HEK293T (cell line): ENCODE results near the gene LMX1B.

Experiments used
- CTCF ChIA-PET: fragments of 350-600 bp; formaldehyde crosslinking; extraction: SDS; loops from one replicate; lab custom pipeline; 2021; ENCODE audit warnings: antibody characterized with exemption, inconsistent platforms; lab: Yijun Ruan, JAX
- POLR2A ChIA-PET: fragments of 350-600 bp; formaldehyde crosslinking; extraction: SDS; loops from one replicate; lab custom pipeline; 2020; ENCODE audit warnings: antibody characterized with exemption, inconsistent platforms; lab: Yijun Ruan, JAX
- DNase-seq: peaks from one replicate; pipeline ENCODE4 v3.0.0; 2012; ENCODE audit warnings: mixed read lengths; ENCODE audit errors: extremely low spot score
- ARNT ChIP-seq: fragments of 450-650 bp; IDR thresholded peaks from 2 replicates; pipeline ENCODE4 v1.6.1; 2017; ENCODE audit warnings: mild to moderate bottlenecking
- BHLHE40 ChIP-seq: fragments of 450-650 bp; IDR thresholded peaks from 2 replicates; pipeline ENCODE4 v1.6.1; 2016; ENCODE audit warnings: mild to moderate bottlenecking, moderate library complexity, borderline replicate concordance
- CTBP1 ChIP-seq: fragments of 450-650 bp; IDR thresholded peaks from 2 replicates; pipeline ENCODE4 v1.6.1; 2016; ENCODE audit warnings: borderline replicate concordance
- ELF4 ChIP-seq: fragments of 450-650 bp; IDR thresholded peaks from 2 replicates; pipeline ENCODE4 v1.6.1; 2017; ENCODE audit warnings: antibody characterized with exemption
- FOXA1 ChIP-seq: fragments of 450-650 bp; IDR thresholded peaks from 2 replicates; pipeline ENCODE4 v1.6.1; 2016; ENCODE audit warnings: mild to moderate bottlenecking
- FOXK2 ChIP-seq: fragments of 450-650 bp; IDR thresholded peaks from 2 replicates; pipeline ENCODE4 v1.6.1; 2016; ENCODE audit warnings: mild to moderate bottlenecking
- FOXM1 ChIP-seq: fragments of 450-650 bp; IDR thresholded peaks from 2 replicates; pipeline ENCODE4 v1.6.1; 2017; ENCODE audit warnings: mild to moderate bottlenecking, borderline replicate concordance
- HDGF ChIP-seq: fragments of 450-650 bp; IDR thresholded peaks from 2 replicates; pipeline ENCODE4 v1.6.1; 2017; ENCODE audit warnings: antibody characterized with exemption, borderline replicate concordance
- L3MBTL2 ChIP-seq: fragments of 450-650 bp; conservative IDR thresholded peaks from 2 replicates; pipeline ENCODE4 v1.6.1; 2016; ENCODE audit warnings: mild to moderate bottlenecking
- LEF1 ChIP-seq: fragments of 450-650 bp; IDR thresholded peaks from 2 replicates; pipeline ENCODE4 v1.6.1; 2017; ENCODE audit warnings: mild to moderate bottlenecking, borderline replicate concordance
- NFRKB ChIP-seq: fragments of 450-650 bp; IDR thresholded peaks from 2 replicates; pipeline ENCODE4 v1.6.1; 2016; ENCODE audit warnings: mild to moderate bottlenecking, moderate library complexity
- PKNOX1 ChIP-seq: fragments of 450-650 bp; IDR thresholded peaks from 2 replicates; pipeline ENCODE4 v1.6.1; 2016
- SP1 ChIP-seq: fragments of 450-650 bp; IDR thresholded peaks from 2 replicates; pipeline ENCODE4 v1.6.1; 2017
- SUZ12 ChIP-seq: fragments of 450-650 bp; IDR thresholded peaks from 2 replicates; pipeline ENCODE4 v1.6.1; 2016; ENCODE audit warnings: mild to moderate bottlenecking
- TARDBP ChIP-seq: fragments of 450-650 bp; IDR thresholded peaks from 2 replicates; pipeline ENCODE4 v1.6.1; 2016
- ZNF384 ChIP-seq: fragments of 450-650 bp; IDR thresholded peaks from 2 replicates; pipeline ENCODE4 v1.6.1; 2016

LMX1B gene

GRCh38 chr9:126682928-126683697, 69.4 kb downstream of the LMX1B start:
- DNase-seq = no peak
- POLR2A ChIA-PET = no interaction called here
- CTCF ChIA-PET = no interaction called here
- no peak for TF ChIP-seq FOXM1
- no peak for TF ChIP-seq TARDBP
- no peak for TF ChIP-seq FOXK2
- TF ChIP-seq CTBP1 = no peak
- no peak for TF ChIP-seq ARNT
- TF ChIP-seq SUZ12 = no peak
- no peak for TF ChIP-seq ELF4
- TF ChIP-seq HDGF = no peak
- TF ChIP-seq LEF1 = no peak
- no peak for TF ChIP-seq FOXA1
- TF ChIP-seq BHLHE40 = no peak

- POLR2A ChIA-PET = no interaction called here
- CTCF ChIA-PET = no interaction called here
- no peak for DNase-seq
- TF ChIP-seq ELF4 (no peak), BHLHE40 (no peak), SUZ12 (no peak)
These were observed 69.9 kb downstream of the LMX1B start for GRCh38 chr9:126683698-126684044.

- POLR2A ChIA-PET = no interaction called here
These were observed 70.6 kb downstream of the LMX1B start for GRCh38 chr9:126684345-126684744.

GRCh38 chr9:126684965-126685465, 71.3 kb downstream of the LMX1B start:
- no peak for DNase-seq
- no peak for TF ChIP-seq FOXK2
- TF ChIP-seq LEF1 = no peak
- no peak for TF ChIP-seq BHLHE40
- no peak for TF ChIP-seq ELF4
- no peak for TF ChIP-seq SUZ12
- TF ChIP-seq ARNT = no peak
- no peak for TF ChIP-seq L3MBTL2
- no peak for TF ChIP-seq TARDBP
- ChIA-PET POLR2A (no interaction called here), CTCF (no interaction called here)

More at GRCh38 chr9:126684345-126684744, 70.6 kb downstream of the LMX1B start:
- CTCF ChIA-PET = no interaction called here
- TF ChIP-seq FOXA1 = no peak
- TF ChIP-seq BHLHE40 = no peak
- no peak for TF ChIP-seq FOXK2
- TF ChIP-seq LEF1 = no peak
- TF ChIP-seq L3MBTL2 = no peak
- no peak for TF ChIP-seq ARNT
- TF ChIP-seq FOXM1 = no peak
- no peak for TF ChIP-seq ELF4
- TF ChIP-seq ZNF384 = no peak
- no peak for TF ChIP-seq PKNOX1
- TF ChIP-seq SUZ12 = no peak
- no peak for TF ChIP-seq TARDBP
- TF ChIP-seq CTBP1 = no peak
- no peak for TF ChIP-seq HDGF
- TF ChIP-seq SP1 = no peak
- DNase-seq = no peak

GRCh38 chr9:126687930-126688461, 74.3 kb downstream of the LMX1B start:
- ChIA-PET CTCF (interaction anchor here (0.6 kb wide), 1 partner anchor 32 kb away, joined by 6 read pairs; no protein-coding TSS in a partner anchor), POLR2A (no interaction called here)
- TF ChIP-seq HDGF (no peak), PKNOX1 (no peak), TARDBP (no peak), SP1 (no peak), FOXA1 (no peak), CTBP1 (no peak), ZNF384 (no peak)
- no peak for DNase-seq

GRCh38 chr9:126688617-126689016, 74.9 kb downstream of the LMX1B start:
- TF ChIP-seq FOXA1 (no peak), L3MBTL2 (no peak), BHLHE40 (no peak), TARDBP (no peak), LEF1 (no peak), FOXK2 (no peak), PKNOX1 (no peak), ARNT (no peak), HDGF (no peak), SUZ12 (no peak), ELF4 (no peak), SP1 (no peak), ZNF384 (no peak), FOXM1 (no peak), NFRKB (no peak), CTBP1 (no peak)
- ChIA-PET POLR2A (no interaction called here), CTCF (interaction anchor here (0.6 to 1.2 kb wide), 2 partner anchors 14 to 32 kb away, joined by 3 to 6 read pairs; no protein-coding TSS in a partner anchor)
- no peak for DNase-seq
